WTC11 (cell line): ENCODE results near the gene ERC1. TPM values are rescaled to one million over a fixed set of nuclear protein-coding genes. Genes with fewer than 3 reads are reported as not detected.
A peak's percentile ranks its signal among the peaks of the same experiment; 100 is the strongest.

Experiments used
- ATAC-seq: fragments of 200-7000 bp; cut with Tn5 transposase; 2 replicates; pipeline ENCODE4 v1.10.0; 2021; ENCODE audit warnings: mild to moderate bottlenecking, moderate library complexity
- CTCF ChIA-PET: fragments of 300-600 bp; sonication (Branson Sonifier 250); formaldehyde crosslinking; loops from one replicate; lab custom pipeline; 2021; ENCODE audit warnings: antibody characterized with exemption; lab: Charles Lee
- POLR2A ChIA-PET: fragments of 350-600 bp; sonication (Branson Sonifier 250); formaldehyde crosslinking; loops from one replicate; lab custom pipeline; 2021; ENCODE audit warnings: antibody characterized with exemption; lab: Charles Lee
- DNase-seq: peaks from one replicate; pipeline ENCODE4 v3.0.0; 2021; ENCODE audit warnings: low spot score
- H3K27ac Mint-ChIP-seq: 2 replicates; pipeline ENCODE4 v1.8.0; 2021; ENCODE audit warnings: mixed read lengths
- H3K27me3 Mint-ChIP-seq: 2 replicates; pipeline ENCODE4 v1.8.0; 2021; ENCODE audit warnings: low read depth, mild to moderate bottlenecking, moderate library complexity, mixed read lengths
- H3K36me3 Mint-ChIP-seq: 2 replicates; pipeline ENCODE4 v1.8.0; 2021; ENCODE audit warnings: mixed read lengths
- H3K4me1 Mint-ChIP-seq: 2 replicates; pipeline ENCODE4 v1.8.0; 2022; ENCODE audit warnings: mixed read lengths
- H3K4me3 Mint-ChIP-seq: 2 replicates; pipeline ENCODE4 v1.8.0; 2021; ENCODE audit warnings: mild to moderate bottlenecking, moderate library complexity, mixed read lengths
- H3K9me3 Mint-ChIP-seq: 2 replicates; pipeline ENCODE4 v1.8.0; 2021; ENCODE audit warnings: mixed read lengths
- ATF1 ChIP-seq: sonication (generic); formaldehyde crosslinking; IDR thresholded peaks from 2 replicates; pipeline ENCODE4 v1.8.1; 2023; ENCODE audit warnings: mild to moderate bottlenecking, moderate library complexity, missing genetic modification reagents
- CDX4 ChIP-seq: fragments of 250-450 bp; sonication (Bioruptor Pico); IDR thresholded peaks from 2 replicates; pipeline ENCODE4 v1.9.0; 2021; ENCODE audit warnings: moderate library complexity, mild to moderate bottlenecking, inconsistent platforms, borderline replicate concordance
- CREM ChIP-seq: sonication (generic); formaldehyde crosslinking; IDR thresholded peaks from 2 replicates; pipeline ENCODE4 v1.8.1; 2022; ENCODE audit warnings: mild to moderate bottlenecking, missing genetic modification reagents, moderate library complexity
- E2F5 ChIP-seq: sonication (generic); formaldehyde crosslinking; IDR thresholded peaks from 2 replicates; pipeline ENCODE4 v1.8.1; 2022; ENCODE audit warnings: mild to moderate bottlenecking, moderate library complexity, missing genetic modification reagents
- ELF4 ChIP-seq: sonication (generic); formaldehyde crosslinking; IDR thresholded peaks from 2 replicates; pipeline ENCODE4 v1.8.1; 2022; ENCODE audit warnings: low read depth, mild to moderate bottlenecking, moderate library complexity, missing genetic modification reagents
- FOXJ3 ChIP-seq: sonication (generic); formaldehyde crosslinking; IDR thresholded peaks from 2 replicates; pipeline ENCODE4 v1.9.0; 2021; ENCODE audit warnings: missing genetic modification reagents, mild to moderate bottlenecking, borderline replicate concordance
- GABPB1 ChIP-seq: sonication (generic); formaldehyde crosslinking; IDR thresholded peaks from 2 replicates; pipeline ENCODE4 v1.8.1; 2023; ENCODE audit warnings: mild to moderate bottlenecking, missing genetic modification reagents
- GRHL2 ChIP-seq: fragments of 250-450 bp; sonication (Bioruptor Pico); IDR thresholded peaks from 2 replicates; pipeline ENCODE4 v1.8.0; 2022; ENCODE audit warnings: mild to moderate bottlenecking, moderate library complexity; ENCODE audit not compliant: insufficient replicate concordance, severe bottlenecking
- JUN ChIP-seq: sonication (generic); formaldehyde crosslinking; IDR thresholded peaks from 2 replicates; pipeline ENCODE4 v1.8.0; 2023; ENCODE audit warnings: mild to moderate bottlenecking, missing genetic modification reagents
- NFYB ChIP-seq: sonication (generic); formaldehyde crosslinking; conservative IDR thresholded peaks from 2 replicates; pipeline ENCODE4 v1.8.0; 2022; ENCODE audit warnings: low read depth, missing genetic modification reagents
- OVOL2 ChIP-seq: fragments of 250-450 bp; sonication (Bioruptor Pico); IDR thresholded peaks from 2 replicates; pipeline ENCODE4 v1.9.0; 2021; ENCODE audit warnings: mild to moderate bottlenecking, borderline replicate concordance
- PRDM15 ChIP-seq: sonication (generic); formaldehyde crosslinking; IDR thresholded peaks from 2 replicates; pipeline ENCODE4 v1.8.0; 2022; ENCODE audit warnings: missing genetic modification reagents
- STAT6 ChIP-seq: sonication (generic); formaldehyde crosslinking; conservative IDR thresholded peaks from 2 replicates; pipeline ENCODE4 v1.8.1; 2023; ENCODE audit warnings: mild to moderate bottlenecking, low read depth, missing genetic modification reagents, moderate library complexity
- TP53 ChIP-seq: sonication (generic); formaldehyde crosslinking; IDR thresholded peaks from 2 replicates; pipeline ENCODE4 v1.8.1; 2023; ENCODE audit warnings: mild to moderate bottlenecking, missing genetic modification reagents
- USF2 ChIP-seq: sonication (generic); formaldehyde crosslinking; IDR thresholded peaks from 2 replicates; pipeline ENCODE4 v1.8.1; 2023; ENCODE audit warnings: mild to moderate bottlenecking, missing genetic modification reagents, moderate library complexity
- ZBTB21 ChIP-seq: sonication (generic); formaldehyde crosslinking; IDR thresholded peaks from 2 replicates; pipeline ENCODE4 v1.8.1; 2023; ENCODE audit warnings: mild to moderate bottlenecking, missing genetic modification reagents, borderline replicate concordance
- ZNF219 ChIP-seq: sonication (generic); formaldehyde crosslinking; IDR thresholded peaks from 2 replicates; pipeline ENCODE4 v1.8.0; 2023; ENCODE audit warnings: missing genetic modification reagents, mild to moderate bottlenecking, borderline replicate concordance
- ZNF263 ChIP-seq: sonication (generic); formaldehyde crosslinking; IDR thresholded peaks from 2 replicates; pipeline ENCODE4 v1.8.1; 2022; ENCODE audit warnings: low read depth, mild to moderate bottlenecking, moderate library complexity, missing genetic modification reagents
- total RNA-seq: library from RNA; stranded (reverse); gene quantifications from 3 replicates; pipeline ENCODE4 v1.2.3, GENCODE V29; 2021
- TF ChIP-seq, protein P1 (sequence below): fragments of 200-600 bp; IDR thresholded peaks from 2 replicates; pipeline ENCODE4 v1.8.0; 2022; ENCODE audit warnings: antibody characterized with exemption
- TF ChIP-seq, protein P2 (sequence below): sonication (generic); formaldehyde crosslinking; IDR thresholded peaks from 2 replicates; pipeline ENCODE4 v1.8.0; 2023; ENCODE audit warnings: missing genetic modification reagents

ERC1 gene
- total RNA-seq, 1 experiment from 2014 or later: 47.5 TPM

DNA sequence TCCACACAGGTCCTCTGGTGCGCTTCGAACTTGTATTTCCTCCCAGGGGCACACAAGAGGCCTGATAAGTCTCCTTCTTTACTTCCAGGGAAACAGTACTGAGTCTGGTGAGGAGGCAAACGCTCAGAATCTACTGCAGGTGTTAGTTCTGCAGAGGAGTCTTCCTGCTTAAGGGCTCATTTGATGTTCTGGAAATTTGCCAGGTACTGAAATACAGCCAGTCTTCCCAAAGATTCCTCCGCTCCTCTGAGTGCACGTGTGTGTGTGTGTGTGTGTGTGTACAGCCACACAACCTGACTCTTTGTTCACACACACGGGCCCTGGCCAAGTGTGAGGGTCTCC lies 511.3 kb downstream of the ERC1 start:
- H3K36me3 Mint-ChIP-seq: peaks cover 3% of the 10 kb centered on the region
- H3K4me3 Mint-ChIP-seq: no peak overlapping the region
- no peak overlapping the region for H3K27ac Mint-ChIP-seq
- peaks cover 14% of the 10 kb centered on the region for H3K9me3 Mint-ChIP-seq
- ATAC-seq: no peak
- H3K4me1 Mint-ChIP-seq: no peaks in the 10 kb centered on the region
- POLR2A ChIA-PET: no interaction called here
- TF ChIP-seq CREM: no peak
- TF ChIP-seq ZNF263: no peak
- no peak for TF ChIP-seq E2F5 (CRISPR knock-in tag)
- TF ChIP-seq, all 79 proteins: peak for 0
- CTCF ChIA-PET: interaction anchor here (1.8 kb wide), 1 partner anchor 384 kb away, joined by 7 read pairs; no protein-coding TSS in a partner anchor
- DNase-seq: no peak
- peaks cover 2% of the 10 kb centered on the region; the same call in 1 of the 2 replicates for H3K27me3 Mint-ChIP-seq

- ATAC-seq: peak; percentile 57
- CTCF ChIA-PET: interaction anchor here (1.8 kb wide), 1 partner anchor 385 kb away, joined by 7 read pairs; no protein-coding TSS in a partner anchor
- H3K27ac Mint-ChIP-seq: no peak overlapping the region
- POLR2A ChIA-PET: no interaction called here
- peaks cover 14% of the 10 kb centered on the region for H3K9me3 Mint-ChIP-seq
- TF ChIP-seq ATF1 (CRISPR knock-in tag): no peak
- TF ChIP-seq, protein P1, sequence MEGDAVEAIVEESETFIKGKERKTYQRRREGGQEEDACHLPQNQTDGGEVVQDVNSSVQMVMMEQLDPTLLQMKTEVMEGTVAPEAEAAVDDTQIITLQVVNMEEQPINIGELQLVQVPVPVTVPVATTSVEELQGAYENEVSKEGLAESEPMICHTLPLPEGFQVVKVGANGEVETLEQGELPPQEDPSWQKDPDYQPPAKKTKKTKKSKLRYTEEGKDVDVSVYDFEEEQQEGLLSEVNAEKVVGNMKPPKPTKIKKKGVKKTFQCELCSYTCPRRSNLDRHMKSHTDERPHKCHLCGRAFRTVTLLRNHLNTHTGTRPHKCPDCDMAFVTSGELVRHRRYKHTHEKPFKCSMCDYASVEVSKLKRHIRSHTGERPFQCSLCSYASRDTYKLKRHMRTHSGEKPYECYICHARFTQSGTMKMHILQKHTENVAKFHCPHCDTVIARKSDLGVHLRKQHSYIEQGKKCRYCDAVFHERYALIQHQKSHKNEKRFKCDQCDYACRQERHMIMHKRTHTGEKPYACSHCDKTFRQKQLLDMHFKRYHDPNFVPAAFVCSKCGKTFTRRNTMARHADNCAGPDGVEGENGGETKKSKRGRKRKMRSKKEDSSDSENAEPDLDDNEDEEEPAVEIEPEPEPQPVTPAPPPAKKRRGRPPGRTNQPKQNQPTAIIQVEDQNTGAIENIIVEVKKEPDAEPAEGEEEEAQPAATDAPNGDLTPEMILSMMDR: no peak
- TF ChIP-seq, protein P2, sequence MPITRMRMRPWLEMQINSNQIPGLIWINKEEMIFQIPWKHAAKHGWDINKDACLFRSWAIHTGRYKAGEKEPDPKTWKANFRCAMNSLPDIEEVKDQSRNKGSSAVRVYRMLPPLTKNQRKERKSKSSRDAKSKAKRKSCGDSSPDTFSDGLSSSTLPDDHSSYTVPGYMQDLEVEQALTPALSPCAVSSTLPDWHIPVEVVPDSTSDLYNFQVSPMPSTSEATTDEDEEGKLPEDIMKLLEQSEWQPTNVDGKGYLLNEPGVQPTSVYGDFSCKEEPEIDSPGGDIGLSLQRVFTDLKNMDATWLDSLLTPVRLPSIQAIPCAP: no peak
- no peak for TF ChIP-seq NFYB (CRISPR knock-in tag)
- no peak for TF ChIP-seq ZBTB21 (CRISPR knock-in tag)
- no peak for TF ChIP-seq GRHL2 (CRISPR knock-in tag)
- no peak for TF ChIP-seq PRDM15 (CRISPR knock-in tag)
- no peak for TF ChIP-seq CDX4 (CRISPR knock-in tag)
- H3K36me3 Mint-ChIP-seq: peaks cover 3% of the 10 kb centered on the region
- no peak for DNase-seq
- peaks cover 2% of the 10 kb centered on the region; the same call in 1 of the 2 replicates for H3K27me3 Mint-ChIP-seq
- no peak overlapping the region for H3K4me3 Mint-ChIP-seq
- H3K4me1 Mint-ChIP-seq: no peaks in the 10 kb centered on the region
Measured at GRCh38 chr12:1502831-1503230, 511.8 kb downstream of the ERC1 start.

- ATAC-seq: peak; percentile 27; the same call in 1 of the 2 replicates
- no peak overlapping the region for H3K27ac Mint-ChIP-seq
- TF ChIP-seq STAT6 (CRISPR knock-in tag) (no peak), JUN (CRISPR knock-in tag) (no peak), NFYB (CRISPR knock-in tag) (no peak), ZNF263 (no peak), OVOL2 (CRISPR knock-in tag) (no peak), FOXJ3 (CRISPR knock-in tag) (no peak), GABPB1 (CRISPR knock-in tag) (no peak), ZNF219 (no peak), GRHL2 (CRISPR knock-in tag) (no peak), TP53 (CRISPR knock-in tag) (no peak), USF2 (CRISPR knock-in tag) (no peak), ELF4 (CRISPR knock-in tag) (no peak)
Measured at GRCh38 chr12:1503281-1503711, 512.3 kb downstream of the ERC1 start.

More at GRCh38 chr12:1503281-1503711, 512.3 kb downstream of the ERC1 start:
- H3K36me3 Mint-ChIP-seq: no peaks in the 10 kb centered on the region; the same call in 1 of the 2 replicates
- no peaks in the 10 kb centered on the region for H3K4me1 Mint-ChIP-seq
- peaks cover 10% of the 10 kb centered on the region for H3K9me3 Mint-ChIP-seq
- ChIA-PET CTCF (interaction anchor here (0.9 to 1.8 kb wide), 3 partner anchors 14 to 385 kb away, joined by 3 to 7 read pairs (median 3); no protein-coding TSS in a partner anchor), POLR2A (no interaction called here)
- no peaks in the 10 kb centered on the region; the same call in 1 of the 2 replicates for H3K27me3 Mint-ChIP-seq
- DNase-seq: no peak
- H3K4me3 Mint-ChIP-seq: no peak overlapping the region
